CD4-positive, alpha-beta memory T cell (primary cell): ENCODE measurements around the gene UPF2. TPM values are rescaled to one million over a fixed set of nuclear protein-coding genes. Genes with fewer than 3 reads are reported as not detected.

Source experiments
- CTCF ChIA-PET: fragments of 350-600 bp; sonication (Branson Sonifier 250); formaldehyde crosslinking; loops from one replicate; lab custom pipeline; 2021; ENCODE audit warnings: inconsistent platforms; ENCODE audit not compliant: partially characterized antibody; lab: Charles Lee
- POLR2A ChIA-PET: fragments of 350-600 bp; sonication (Branson Sonifier 250); formaldehyde crosslinking; loops from one replicate; lab custom pipeline; 2021; ENCODE audit not compliant: partially characterized antibody; lab: Charles Lee
- DNase-seq, 5 donors: peaks; one replicate each; pipeline versions ENCODE4 v3.0.0 to v3.0.0-alpha.2; 2020 to 2022; ENCODE audit warnings: mixed read lengths in 1 of 5
- H3K27ac ChIP-seq: one replicate; pipeline ENCODE4 v1.7.0; 2013; ENCODE audit warnings: low read depth, low read length
- H3K27me3 ChIP-seq: 2 replicates; pipeline ENCODE4 v1.7.0; 2013; ENCODE audit warnings: mild to moderate bottlenecking, low read length, moderate library complexity; ENCODE audit not compliant: insufficient read depth
- H3K36me3 ChIP-seq: 2 replicates; pipeline ENCODE4 v1.7.0; 2013; ENCODE audit warnings: mild to moderate bottlenecking, low read length, moderate library complexity; ENCODE audit not compliant: insufficient read depth
- H3K4me1 ChIP-seq: 2 replicates; pipeline ENCODE4 v1.7.0; 2013; ENCODE audit warnings: mild to moderate bottlenecking, low read length, moderate library complexity; ENCODE audit not compliant: insufficient read depth
- H3K4me3 ChIP-seq, 2 donors: one replicate each; pipeline ENCODE4 v1.7.0; 2013; ENCODE audit warnings: low read length in 2 of 2, mild to moderate bottlenecking in 1 of 2
- H3K9me3 ChIP-seq, 2 donors: one replicate each; pipeline ENCODE4 v1.7.0; 2013; ENCODE audit warnings: low read length in 2 of 2, control low read depth in 1 of 2; ENCODE audit not compliant: control insufficient read depth in 1 of 2
- H3K27ac Mint-ChIP-seq, 7 donors: one replicate each; pipeline ENCODE4 v1.8.0; 2020 to 2021; ENCODE audit warnings: mixed read lengths in 7 of 7, mild to moderate bottlenecking in 6 of 7, inconsistent platforms in 3 of 7, moderate library complexity in 3 of 7
- H3K27me3 Mint-ChIP-seq, 2 donors: one replicate each; pipeline ENCODE4 v1.8.0; 2020 to 2021; ENCODE audit warnings: mixed read lengths in 2 of 2
- H3K36me3 Mint-ChIP-seq, 2 donors: one replicate each; pipeline ENCODE4 v1.8.0; 2020 to 2021; ENCODE audit warnings: mixed read lengths in 2 of 2, inconsistent platforms in 1 of 2, mild to moderate bottlenecking in 1 of 2
- H3K4me1 Mint-ChIP-seq, 4 donors: one replicate each; pipeline ENCODE4 v1.8.0; 2020 to 2021; ENCODE audit warnings: mixed read lengths in 4 of 4, mild to moderate bottlenecking in 1 of 4
- H3K4me3 Mint-ChIP-seq, 8 donors: one replicate each; pipeline ENCODE4 v1.8.0; 2020 to 2021; ENCODE audit warnings: mixed read lengths in 8 of 8, mild to moderate bottlenecking in 7 of 8, moderate library complexity in 6 of 8, inconsistent platforms in 3 of 8
- H3K9me3 Mint-ChIP-seq, 8 donors: one replicate each; pipeline ENCODE4 v1.8.0; 2020 to 2021; ENCODE audit warnings: mixed read lengths in 8 of 8, mild to moderate bottlenecking in 5 of 8, inconsistent platforms in 3 of 8, moderate library complexity in 1 of 8
- intact Hi-C: fragments of 100-400 bp; cut with micrococcal nuclease; formaldehyde crosslinking; loops from one replicate; pipeline ENCODE4 v1.15.1; 2023
- polyA plus RNA-seq, 2 donors: library from polyadenylated mRNA; unstranded; fragments of 300-500 nt; fragmentation: Illumina TruSeq; gene quantifications; one replicate each; pipeline ENCODE4 v1.2.3, GENCODE V29; 2021
- total RNA-seq, 2 experiments: library from RNA; stranded (reverse); gene quantifications; one replicate each; pipeline ENCODE4 v1.2.3, GENCODE V29; 2021

The UPF2 gene
- total and polyA plus RNA-seq, 4 experiments from 2014 or later = 5.4 to 38.6 (median 28.1) TPM

DNA sequence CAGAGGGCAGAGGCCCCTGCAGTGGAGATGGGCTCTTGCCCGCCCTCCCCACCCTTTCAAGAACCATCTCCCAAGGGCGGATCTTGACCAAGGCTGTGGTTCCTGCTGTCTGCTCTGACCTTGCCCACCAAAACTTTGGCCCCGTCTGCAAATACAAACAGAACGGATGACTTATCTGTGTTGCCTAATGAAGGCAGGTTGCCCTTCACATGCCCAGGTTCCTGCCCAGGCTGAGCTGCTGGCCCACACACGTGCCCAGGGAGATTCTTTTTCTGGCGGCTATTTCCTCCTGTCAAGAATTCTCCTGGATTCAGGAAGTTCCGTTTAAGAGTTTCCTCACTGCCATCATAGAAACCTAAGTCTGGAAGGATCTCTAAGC, 141.2 kb downstream of the UPF2 start:
- ChIA-PET CTCF (no interaction called here), POLR2A (no interaction called here)
- H3K9me3 ChIP-seq = no peaks in the 10 kb centered on the region
- Mint-ChIP-seq H3K9me3 (no peaks in the 10 kb centered on the region), H3K27ac (no peak overlapping the region), H3K4me3 (no peak overlapping the region), H3K36me3 (no peaks in the 10 kb centered on the region), H3K4me1 (peaks cover 0 to 2% (median 0%) of the 10 kb centered on the region in 4 donors), H3K27me3 (peaks cover 3 to 7% of the 10 kb centered on the region in 2 donors)
- intact Hi-C loops = no loop called here
- no peaks in the 10 kb centered on the region for H3K4me1 ChIP-seq
- H3K27ac ChIP-seq = no peak overlapping the region
- H3K27me3 ChIP-seq = no peaks in the 10 kb centered on the region
- H3K4me3 ChIP-seq = no peak overlapping the region
- no peaks in the 10 kb centered on the region for H3K36me3 ChIP-seq
- DNase-seq = no peak

DNA sequence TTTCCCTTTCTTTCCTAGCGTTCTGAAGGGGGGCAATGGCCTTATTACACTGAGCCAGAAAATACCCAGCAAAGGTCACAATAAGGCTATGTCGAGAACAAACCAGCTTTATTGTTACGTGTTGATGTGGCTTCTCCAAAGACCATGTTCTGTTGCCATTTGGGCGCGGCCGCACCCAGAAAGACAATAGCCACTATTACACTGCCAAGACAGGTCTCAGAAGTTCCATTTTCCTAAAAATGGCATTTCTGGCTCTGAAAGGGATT, 141.6 kb downstream of the UPF2 start:
- Histone ChIP-seq H3K27ac (no peak overlapping the region), H3K36me3 (no peaks in the 10 kb centered on the region), H3K9me3 (no peaks in the 10 kb centered on the region), H3K4me3 (no peak overlapping the region), H3K27me3 (no peaks in the 10 kb centered on the region), H3K4me1 (no peaks in the 10 kb centered on the region)
- intact Hi-C loops = no loop called here
- Mint-ChIP-seq H3K27ac (no peak overlapping the region), H3K4me3 (no peak overlapping the region), H3K4me1 (peaks cover 0 to 2% (median 0%) of the 10 kb centered on the region in 4 donors), H3K36me3 (no peaks in the 10 kb centered on the region), H3K27me3 (peaks cover 3 to 7% of the 10 kb centered on the region in 2 donors), H3K9me3 (peaks cover 0 to 3% (median 0%) of the 10 kb centered on the region in 8 donors)
- POLR2A ChIA-PET = no interaction called here
- CTCF ChIA-PET = no interaction called here
- no peak for DNase-seq

DNA sequence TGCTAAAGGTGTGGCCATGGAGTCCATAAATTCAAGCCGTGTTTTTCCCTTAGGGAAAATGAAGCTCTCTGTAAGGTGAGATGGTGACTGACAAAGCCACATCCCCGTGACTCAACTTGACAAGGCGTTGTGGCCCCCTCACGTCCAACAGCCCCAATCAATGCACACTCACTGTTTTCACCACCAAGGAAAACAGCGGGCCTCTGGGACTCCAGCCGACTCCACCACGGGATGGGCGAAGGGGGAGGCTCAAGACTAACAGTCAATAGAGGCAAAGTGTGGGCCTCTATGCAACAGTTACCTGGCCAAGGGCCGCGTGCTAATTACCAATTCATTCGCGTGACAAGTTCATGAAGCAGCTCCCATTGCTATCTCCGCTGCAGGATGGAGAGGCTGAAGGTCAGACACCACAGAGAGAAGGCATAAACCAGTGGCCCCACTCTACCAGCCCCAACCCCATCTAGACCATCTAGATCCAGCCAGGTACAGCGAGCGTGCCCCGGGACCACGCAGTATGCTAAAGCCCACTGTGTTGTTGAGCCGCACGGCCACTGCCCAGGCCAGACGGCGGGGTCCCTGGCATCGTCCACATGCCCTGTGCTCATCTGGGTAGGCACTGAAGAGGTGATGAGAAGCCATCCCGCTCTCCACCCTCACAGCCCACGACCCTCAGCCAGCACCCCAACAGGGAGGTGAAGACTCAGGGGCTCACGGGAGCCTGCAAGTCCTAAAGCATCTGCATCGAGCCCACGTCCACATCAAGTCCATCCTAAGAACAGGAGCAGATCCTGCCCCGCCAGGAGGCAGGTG, 143.3 kb downstream of the UPF2 start:
- Mint-ChIP-seq H3K27ac (no peak overlapping the region), H3K36me3 (no peaks in the 10 kb centered on the region), H3K4me3 (no peak overlapping the region), H3K4me1 (peaks cover 0 to 2% (median 0%) of the 10 kb centered on the region in 4 donors), H3K27me3 (peaks cover 3 to 7% of the 10 kb centered on the region in 2 donors), H3K9me3 (peaks cover 0 to 3% (median 0%) of the 10 kb centered on the region in 8 donors)
- intact Hi-C loops = no loop called here
- Histone ChIP-seq H3K9me3 (no peaks in the 10 kb centered on the region), H3K27ac (no peak overlapping the region), H3K4me3 (no peak overlapping the region), H3K4me1 (no peaks in the 10 kb centered on the region), H3K36me3 (no peaks in the 10 kb centered on the region), H3K27me3 (no peaks in the 10 kb centered on the region)
- no peak for DNase-seq
- POLR2A ChIA-PET = no interaction called here
- CTCF ChIA-PET = no interaction called here

DNA sequence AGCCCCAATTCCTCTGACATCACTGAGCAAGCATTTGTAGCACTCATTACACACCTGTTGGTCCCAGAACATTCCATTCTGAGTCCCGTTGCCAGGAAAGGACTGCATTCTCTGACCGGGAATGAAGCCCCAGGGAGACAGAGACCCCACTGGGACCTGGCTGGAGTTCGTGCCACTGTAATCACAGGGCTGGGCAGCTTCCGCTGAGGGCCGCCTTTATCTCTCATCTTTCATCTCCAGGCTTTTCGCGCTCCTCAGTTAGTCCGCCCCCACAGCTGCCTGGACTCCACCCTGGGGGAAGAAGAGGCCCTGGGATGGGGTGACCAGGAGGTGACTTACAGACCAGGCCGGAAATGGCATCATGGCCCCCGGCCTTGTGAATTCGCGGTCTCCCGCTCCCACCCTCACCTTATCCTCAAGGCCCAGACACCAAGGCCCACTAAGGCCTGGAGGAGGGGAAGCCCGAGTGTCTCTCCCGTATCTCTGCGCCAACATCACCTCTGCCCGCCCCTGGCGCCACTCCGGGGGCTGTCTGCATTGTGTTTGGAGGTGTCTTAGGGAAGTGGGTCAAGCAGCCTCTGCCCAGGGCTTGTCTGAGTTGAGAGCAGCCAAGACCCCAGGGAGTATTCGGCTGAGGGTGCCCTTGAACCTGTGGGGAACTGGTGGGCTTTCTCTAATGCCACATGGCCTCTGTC, 144.1 kb downstream of the UPF2 start:
- Mint-ChIP-seq H3K27me3 (peaks cover 3 to 7% of the 10 kb centered on the region in 2 donors), H3K4me1 (peaks cover 0 to 2% (median 0%) of the 10 kb centered on the region in 4 donors), H3K4me3 (no peak overlapping the region), H3K36me3 (no peaks in the 10 kb centered on the region), H3K27ac (no peak overlapping the region), H3K9me3 (peaks cover 0 to 3% (median 0%) of the 10 kb centered on the region in 8 donors)
- Histone ChIP-seq H3K4me1 (no peaks in the 10 kb centered on the region), H3K27me3 (no peaks in the 10 kb centered on the region), H3K9me3 (no peaks in the 10 kb centered on the region), H3K4me3 (no peak overlapping the region), H3K27ac (no peak overlapping the region), H3K36me3 (no peaks in the 10 kb centered on the region)
- no peak for DNase-seq
- intact Hi-C loops = no loop called here
- ChIA-PET POLR2A (no interaction called here), CTCF (no interaction called here)

DNA sequence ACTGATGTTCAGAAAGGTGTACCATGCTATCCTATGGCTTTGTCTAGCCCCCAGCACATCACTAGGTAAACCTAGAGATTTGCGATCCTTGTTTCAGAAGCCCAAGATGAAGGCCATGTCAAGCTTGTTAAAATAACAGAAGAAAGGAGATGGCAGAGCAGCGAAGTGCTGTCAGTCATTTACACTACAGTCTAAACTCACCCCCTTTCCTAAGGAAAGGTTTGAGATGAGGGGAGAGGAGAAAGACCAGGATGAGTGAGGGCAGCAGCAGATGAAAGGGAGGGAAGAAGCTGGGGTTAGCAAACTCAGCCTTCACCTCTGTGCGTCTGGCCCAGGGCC, 144.6 kb downstream of the UPF2 start:
- Histone ChIP-seq H3K27me3 (no peaks in the 10 kb centered on the region), H3K36me3 (no peaks in the 10 kb centered on the region), H3K4me1 (no peaks in the 10 kb centered on the region), H3K4me3 (no peak overlapping the region), H3K9me3 (no peaks in the 10 kb centered on the region), H3K27ac (no peak overlapping the region)
- Mint-ChIP-seq H3K36me3 (no peaks in the 10 kb centered on the region), H3K27ac (no peak overlapping the region), H3K4me3 (no peak overlapping the region), H3K27me3 (peaks cover 3 to 6% of the 10 kb centered on the region in 2 donors), H3K4me1 (peaks cover 0 to 2% (median 0%) of the 10 kb centered on the region in 4 donors), H3K9me3 (peaks cover 0 to 3% (median 0%) of the 10 kb centered on the region in 8 donors)
- no peak for DNase-seq
- intact Hi-C loops = no loop called here
- CTCF ChIA-PET = no interaction called here
- POLR2A ChIA-PET = no interaction called here

DNA sequence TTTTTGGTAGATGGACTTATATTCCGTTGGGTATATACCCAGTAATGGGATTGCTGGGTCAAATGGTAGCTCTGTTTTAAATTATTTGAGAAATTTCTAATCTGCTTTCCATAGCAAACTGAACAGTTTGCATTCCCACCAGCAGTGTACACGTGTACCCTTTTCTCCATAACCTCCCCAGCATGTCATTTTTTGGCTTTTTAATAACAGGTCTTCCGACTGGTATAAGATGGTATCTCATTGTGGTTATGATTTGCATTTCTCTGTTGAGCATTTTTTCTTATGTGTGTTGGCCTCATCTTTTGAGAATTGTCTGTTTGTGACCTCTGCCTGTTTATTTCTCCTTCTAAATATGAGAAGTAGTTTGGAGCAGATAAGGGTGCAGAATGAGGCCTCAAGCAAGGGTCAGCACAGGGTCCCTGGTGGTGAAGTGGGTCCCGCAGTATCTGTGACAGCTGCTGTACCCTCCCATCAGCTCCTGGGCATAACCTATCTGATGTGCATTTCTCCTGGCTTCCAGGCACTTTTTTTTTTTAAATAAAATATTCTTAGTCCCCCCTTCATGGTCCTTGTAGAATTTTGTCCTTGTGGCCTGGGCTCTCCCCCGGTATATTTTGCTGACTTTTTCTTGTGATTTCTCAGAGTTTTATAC, 145.9 kb downstream of the UPF2 start:
- CTCF ChIA-PET = no interaction called here
- no peaks in the 10 kb centered on the region for H3K36me3 Mint-ChIP-seq

DNA sequence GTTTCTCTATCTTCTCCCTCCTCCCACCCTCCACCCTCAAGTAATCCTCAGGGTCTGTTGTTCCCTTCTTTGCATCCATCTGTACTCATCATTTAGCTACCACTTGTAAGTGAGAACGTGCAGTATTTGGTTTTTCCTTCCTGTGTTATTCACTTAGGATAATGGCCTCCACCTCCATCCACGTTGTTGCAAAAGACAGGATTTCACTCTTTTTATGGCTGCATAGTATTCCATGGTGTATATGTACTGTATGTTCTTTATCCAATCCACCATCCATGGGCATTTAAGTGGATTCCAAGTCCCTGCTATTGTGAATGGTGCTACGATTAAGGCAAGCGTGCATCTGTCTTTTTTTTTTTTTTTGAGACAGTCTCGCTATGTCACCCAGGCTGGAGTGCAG, 147.0 kb downstream of the UPF2 start:
- peaks cover 0 to 3% (median 0%) of the 10 kb centered on the region in 8 donors for H3K9me3 Mint-ChIP-seq
- H3K36me3 ChIP-seq = no peaks in the 10 kb centered on the region
- no peaks in the 10 kb centered on the region for H3K27me3 ChIP-seq
- no peak overlapping the region for H3K4me3 Mint-ChIP-seq
- no peaks in the 10 kb centered on the region for H3K36me3 Mint-ChIP-seq
- peaks cover 0 to 2% (median 0%) of the 10 kb centered on the region in 4 donors for H3K4me1 Mint-ChIP-seq
- H3K4me1 ChIP-seq = no peaks in the 10 kb centered on the region
- DNase-seq = no peak
- no peak overlapping the region for H3K27ac ChIP-seq
- H3K27me3 Mint-ChIP-seq = no peaks in the 10 kb centered on the region
- H3K27ac Mint-ChIP-seq = no peak overlapping the region
- intact Hi-C loops = no loop called here
- POLR2A ChIA-PET = no interaction called here
- no peaks in the 10 kb centered on the region for H3K9me3 ChIP-seq
- CTCF ChIA-PET = no interaction called here
- H3K4me3 ChIP-seq = no peak overlapping the region

More for the DNA sequence above, 145.9 kb downstream of the UPF2 start:
- Mint-ChIP-seq H3K27ac (no peak overlapping the region), H3K9me3 (peaks cover 0 to 3% (median 0%) of the 10 kb centered on the region in 8 donors), H3K4me3 (no peak overlapping the region), H3K4me1 (peaks cover 0 to 2% (median 0%) of the 10 kb centered on the region in 4 donors), H3K27me3 (no peaks in the 10 kb centered on the region)
- Histone ChIP-seq H3K27ac (no peak overlapping the region), H3K27me3 (no peaks in the 10 kb centered on the region), H3K4me1 (no peaks in the 10 kb centered on the region), H3K36me3 (no peaks in the 10 kb centered on the region), H3K4me3 (no peak overlapping the region), H3K9me3 (no peaks in the 10 kb centered on the region)
- POLR2A ChIA-PET = no interaction called here
- no peak for DNase-seq
- intact Hi-C loops = no loop called here
